K562 (cell line): ENCODE measurements around the gene CDC42EP3. TPM values are rescaled to one million over a fixed set of nuclear protein-coding genes. Genes with fewer than 3 reads are reported as not detected.

ENCODE experiments used
- ATAC-seq: fragments of 200-7000 bp; cut with Tn5 transposase; 3 replicates; pipeline ENCODE4 v1.9.1; 2020; ENCODE audit warnings: moderate library complexity
- BruUV-seq: library from RNA; stranded (reverse); fragments of 400-500 nt; replicated peaks from 2 replicates; lab custom pipeline; 2021; lab: Mats Ljungman, UMichigan
- CTCF ChIA-PET: fragments of 300-600 bp; formaldehyde crosslinking; extraction: SDS; loops from one replicate; lab custom pipeline; 2021; ENCODE audit warnings: low intra/inter-chr PET ratio; lab: Yijun Ruan, JAX
- POLR2A ChIA-PET: fragments of 300-600, 350-650 bp; sonication (Branson Sonifier 250); formaldehyde crosslinking; extraction: SDS; loops from one replicate; lab custom pipeline; 2021; ENCODE audit warnings: antibody characterized with exemption, inconsistent platforms; lab: Yijun Ruan, JAX
- DNase-seq, 4 experiments: peaks; one replicate each; pipeline versions ENCODE4 v3.0.0 to v3.0.0-alpha.2; 2011 to 2018; ENCODE audit warnings: low spot score in 3 of 4, mixed read lengths in 3 of 4; ENCODE audit errors: extremely low read depth in 1 of 4
- FAIRE-seq: peaks from 2 replicates; lab custom pipeline; 2011; peaks lifted over from hg19 to GRCh38; lab: Jason Lieb, UNC
- H2AFZ ChIP-seq: 2 replicates; pipeline ENCODE4 v1.6.0; 2011; ENCODE audit warnings: low read depth, low read length, control low read depth, inconsistent platforms
- H3K27ac ChIP-seq: fragments of 200-600 bp; 3 replicates; pipeline ENCODE4 v1.8.0; 2011; ENCODE audit warnings: low read depth, mild to moderate bottlenecking, control low read depth, inconsistent platforms, low read length, moderate library complexity, mixed read lengths; ENCODE audit errors: extremely low read depth
- H3K27me3 ChIP-seq, 2 experiments: fragments of 300-600 bp in 1 of 2; 2 replicates in 1 of 2; 3 replicates in 1 of 2; pipeline versions ENCODE4 v1.6.0 to v1.8.0; 2011; ENCODE audit warnings: inconsistent platforms in 2 of 2, low read length in 2 of 2, mild to moderate bottlenecking in 1 of 2, mixed read lengths in 1 of 2, moderate library complexity in 1 of 2; ENCODE audit not compliant: control insufficient read depth in 2 of 2, insufficient read depth in 2 of 2
- H3K36me3 ChIP-seq: fragments of 300-600 bp; 3 replicates; pipeline ENCODE4 v1.8.0; 2011; ENCODE audit warnings: mild to moderate bottlenecking, low read length, inconsistent platforms; ENCODE audit not compliant: control insufficient read depth, insufficient read depth
- H3K4me1 ChIP-seq, 2 experiments: fragments of 200-600 bp in 1 of 2; replicated peaks in 1 of 2; 2 replicates in 1 of 2; 3 replicates in 1 of 2; pipeline versions ENCODE4 v1.5.1 to v1.8.0; 2011; ENCODE audit warnings: inconsistent platforms in 2 of 2, low read length in 2 of 2, mild to moderate bottlenecking in 1 of 2, mixed read lengths in 1 of 2, moderate library complexity in 1 of 2; ENCODE audit not compliant: control insufficient read depth in 2 of 2, insufficient read depth in 2 of 2
- H3K4me2 ChIP-seq: 2 replicates; pipeline ENCODE4 v1.6.1; 2011; ENCODE audit warnings: low read length, control low read depth, inconsistent platforms, mixed read lengths; ENCODE audit not compliant: insufficient read depth
- H3K4me3 ChIP-seq: fragments of 200-600 bp; sonication (generic), shearing (Covaris generic); 2 replicates; pipeline ENCODE4 v1.5.1; 2016; ENCODE audit warnings: control low read depth, inconsistent platforms
- H3K79me2 ChIP-seq: fragments of 200-600 bp; 3 replicates; pipeline ENCODE4 v1.8.0; 2011; ENCODE audit warnings: low read length, inconsistent platforms; ENCODE audit not compliant: control insufficient read depth, insufficient read depth
- H3K9ac ChIP-seq, 2 experiments: 2 replicates each; pipeline versions ENCODE4 v1.6.0 to v1.6.1; 2011; ENCODE audit warnings: low read depth in 2 of 2, low read length in 2 of 2, control low read depth in 1 of 2, inconsistent platforms in 1 of 2, mild to moderate bottlenecking in 1 of 2, mixed read lengths in 1 of 2; ENCODE audit not compliant: insufficient read depth in 1 of 2
- H3K9me1 ChIP-seq: one replicate; pipeline ENCODE4 v1.6.0; 2011; ENCODE audit warnings: inconsistent platforms, mild to moderate bottlenecking, low read length, moderate library complexity; ENCODE audit not compliant: control insufficient read depth, insufficient read depth
- H3K9me3 ChIP-seq: replicated peaks from 2 replicates; pipeline ENCODE4 v1.5.1; 2011; ENCODE audit warnings: low read depth, low read length, inconsistent platforms; ENCODE audit not compliant: control insufficient read depth, insufficient read depth
- H4K20me1 ChIP-seq: replicated peaks from 2 replicates; pipeline ENCODE4 v1.6.1; 2011; ENCODE audit warnings: low read length, inconsistent platforms, mixed read lengths; ENCODE audit not compliant: control insufficient read depth, insufficient read depth
- BMI1 ChIP-seq: fragments of 150-350 bp; IDR thresholded peaks from 2 replicates; pipeline ENCODE4 v1.6.1; 2014; ENCODE audit warnings: low read length
- C11orf30 ChIP-seq: fragments of 450-650 bp; IDR thresholded peaks from 2 replicates; pipeline ENCODE4 v1.6.1; 2016; ENCODE audit warnings: low read depth, mild to moderate bottlenecking
- CC2D1A ChIP-seq: fragments of 450-650 bp; IDR thresholded peaks from 2 replicates; pipeline ENCODE4 v1.6.1; 2017; ENCODE audit warnings: mild to moderate bottlenecking
- CEBPG ChIP-seq, 3 experiments: fragments of 200-800 bp in 1 of 3; sonication (Bioruptor generic) in 1 of 3; sonication (generic) in 1 of 3; formaldehyde crosslinking in 1 of 3; IDR thresholded peaks in 2 of 3; conservative IDR thresholded peaks in 1 of 3; 2 replicates each; pipeline versions ENCODE4 v1.6.1 to v1.8.0; 2016 to 2022; ENCODE audit warnings: missing compliant biosample characterization in 2 of 3, missing genetic modification characterization in 2 of 3, mild to moderate bottlenecking in 1 of 3, missing genetic modification reagents in 1 of 3
- ETV6 ChIP-seq, 3 experiments: fragments of 150-350 bp in 1 of 3; sonication (generic) in 1 of 3; formaldehyde crosslinking in 1 of 3; IDR thresholded peaks; 2 replicates each; pipeline versions ENCODE4 v1.6.1 to v1.8.0; 2014 to 2022; ENCODE audit warnings: borderline replicate concordance in 2 of 3, low read depth in 2 of 3, antibody characterized with exemption in 1 of 3, low read length in 1 of 3, mild to moderate bottlenecking in 1 of 3, missing genetic modification reagents in 1 of 3
- KAT8 ChIP-seq: fragments of 450-650 bp; IDR thresholded peaks from 2 replicates; pipeline ENCODE4 v1.6.1; 2016; ENCODE audit warnings: low read depth, mild to moderate bottlenecking
- TCFL5 ChIP-seq: fragments of 250-450 bp; sonication (Bioruptor Pico); conservative IDR thresholded peaks from 2 replicates; pipeline ENCODE4 v1.6.1; 2021; ENCODE audit warnings: mild to moderate bottlenecking, moderate library complexity, matching md5 sums
- ZNF311 ChIP-seq: fragments of 250-450 bp; sonication (Bioruptor Pico); IDR thresholded peaks from 2 replicates; pipeline ENCODE4 v1.4.0; 2020; ENCODE audit warnings: mild to moderate bottlenecking, moderate library complexity
- ZNF668 ChIP-seq: fragments of 250-450 bp; sonication (Bioruptor Pico); IDR thresholded peaks from 2 replicates; pipeline ENCODE4 v1.8.0; 2022; ENCODE audit warnings: mild to moderate bottlenecking, inconsistent platforms
- WGBS: fragments of 100-300 bp; shearing (Covaris generic); methylation state at CpG from one replicate; pipeline ENCODE4 v1.1.6; 2016; ENCODE audit warnings: low coverage, mixed read lengths; ENCODE audit not compliant: insufficient coverage; ENCODE audit errors: missing lambda C conversion rate; 5-methylcytosine and 5-hydroxymethylcytosine counted together
- in situ Hi-C: fragments of 300-500 bp; cut with MboI; formaldehyde crosslinking; loops from 4 replicates; pipeline ENCODE4 v1.15.0; 2018; ENCODE audit warnings: inconsistent platforms, mixed read lengths
- intact Hi-C: fragments of 100-400 bp; cut with micrococcal nuclease; formaldehyde crosslinking; loops from 2 replicates; pipeline ENCODE4 v1.14.2; 2022
- polyA plus RNA-seq, 8 experiments: library from polyadenylated mRNA; depleted of rRNA in 4 of 8; stranded (reverse) in 5 of 8; unstranded in 3 of 8; fragments of >200 nt; fragmentation: Nextera tagmentation in 2 of 8; fragmentation: Illumina TruSeq in 1 of 8; extraction: Ambion mirVana in 2 of 8; extraction: Trizol in 1 of 8; gene quantifications; 2 replicates each; pipeline versions ENCODE4 v1.2.1 to v1.2.3, GENCODE V29; 2011 to 2014; ENCODE audit warnings: inconsistent platforms in 1 of 8, missing spikeins in 1 of 8
- total RNA-seq, 7 experiments: library from RNA; depleted of rRNA in 6 of 7; stranded (reverse); fragments of >200 nt in 6 of 7; fragmentation: Illumina TruSeq in 2 of 7; extraction: Trizol in 2 of 7; gene quantifications; 2 replicates each; pipeline versions ENCODE4 v1.2.1 to v1.2.3, GENCODE V29; 2011 to 2021; ENCODE audit warnings: low replicate concordance in 1 of 7

CDC42EP3 gene
- total and polyA plus RNA-seq, 9 of the 15 experiments (the other 6 are each of a cell fraction or from before 2014, with no cell fraction given), result 0.72 to 6.4 (median 2.0) TPM

- Histone ChIP-seq H3K79me2 (no peaks in the 10 kb centered on the region), H3K9ac (no peak overlapping the region), H3K4me2 (no peak overlapping the region), H4K20me1 (no peaks in the 10 kb centered on the region), H3K9me3 (no peaks in the 10 kb centered on the region), H3K4me1 (no peaks in the 10 kb centered on the region), H3K4me3 (no peak overlapping the region), H2AFZ (no peak overlapping the region), H3K27me3 (no peaks in the 10 kb centered on the region), H3K9me1 (no peaks in the 10 kb centered on the region), H3K36me3 (no peaks in the 10 kb centered on the region), H3K27ac (no peak overlapping the region)
- TF ChIP-seq CEBPG (CRISPR knock-in tag; IDR thresholded peaks at IDR 0.05) (no peak), CEBPG (tag; conservative IDR thresholded peaks at IDR 0.05 in 1 of 2, IDR thresholded peaks at IDR 0.05 in 1 of 2) (peak; percentile 18 to 43; a peak in 2 of 4 replicates), ZNF668 (CRISPR knock-in tag) (no peak)
- ATAC-seq, result no peak
- ChIA-PET CTCF (no interaction called here), POLR2A (interaction anchor here (0.6 kb wide), 1 partner anchor 13 kb away, joined by 3 read pairs; no protein-coding TSS in a partner anchor)
- intact Hi-C loops (no loop called here), in situ Hi-C loops (no loop called here)
- BruUV-seq, result no TSS peak
- 21% methylated on average over 5 of the region's 5 CpGs for WGBS
- no peak for FAIRE-seq
- no peak for DNase-seq
Measured at GRCh38 chr2:37637190-37637860, 34.1 kb downstream of the CDC42EP3 start.

GRCh38 chr2:37636381-37637066 is 34.9 kb downstream of the CDC42EP3 start:
- no peak for FAIRE-seq
- Histone ChIP-seq H3K4me1 (no peaks in the 10 kb centered on the region), H3K27me3 (no peaks in the 10 kb centered on the region), H3K27ac (no peak overlapping the region), H3K9me1 (no peaks in the 10 kb centered on the region), H3K79me2 (no peaks in the 10 kb centered on the region), H3K4me2 (no peak overlapping the region), H3K4me3 (no peak overlapping the region), H2AFZ (no peak overlapping the region), H3K36me3 (no peaks in the 10 kb centered on the region), H3K9me3 (no peaks in the 10 kb centered on the region), H3K9ac (no peak overlapping the region), H4K20me1 (no peaks in the 10 kb centered on the region)
- intact Hi-C loops, result no loop called here
- no peak for ATAC-seq
- CTCF ChIA-PET, result no interaction called here
- in situ Hi-C loops, result no loop called here
- WGBS, result 50% methylated on average over 4 of the region's 4 CpGs
- BruUV-seq, result no TSS peak
- TF ChIP-seq KAT8 (no peak), CC2D1A (no peak), BMI1 (no peak), ZNF311 (CRISPR knock-in tag) (no peak), ETV6 (IDR thresholded peaks at IDR 0.05; ENCODE audit: borderline replicate concordance in 1 of 2, low read depth in 2 of 2, low read length in 1 of 2) (no peak), ETV6 (CRISPR knock-in tag; IDR thresholded peaks at IDR 0.05; ENCODE audit: borderline replicate concordance) (no peak), C11orf30 (no peak), TCFL5 (no peak)
- no peak for DNase-seq
- POLR2A ChIA-PET, result interaction anchor here (0.6 kb wide), 2 partner anchors 12 to 469 kb away, joined by 3 read pairs; no protein-coding TSS in a partner anchor
